GM19328 (cell line): ENCODE results near the gene MAPT.

ENCODE experiments used
- ATAC-seq: cut with Tn5 transposase; IDR thresholded peaks from one replicate; pipeline ENCODE4 v1.9.1; 2021; ENCODE audit warnings: mild to moderate bottlenecking, moderate library complexity; ENCODE audit not compliant: unreplicated experiment

Gene MAPT

GRCh38 chr17:46025060-46025459, 130.7 kb downstream of the MAPT start:
- no peak for ATAC-seq

- no peak for ATAC-seq
Observed at GRCh38 chr17:46025510-46026165, 131.3 kb downstream of the MAPT start.

GRCh38 chr17:46026166-46027047, 132.1 kb downstream of the MAPT start:
- no peak for ATAC-seq

- ATAC-seq: no peak
Observed at GRCh38 chr17:46027048-46027975, 133.0 kb downstream of the MAPT start.

- no peak for ATAC-seq
Observed at GRCh38 chr17:46027976-46028325, 133.6 kb downstream of the MAPT start.

GRCh38 chr17:46028374-46028773, 134.0 kb downstream of the MAPT start:
- ATAC-seq: no peak

GRCh38 chr17:46028981-46029565, 134.7 kb downstream of the MAPT start:
- no peak for ATAC-seq

- no peak for ATAC-seq
Observed at GRCh38 chr17:46029627-46030026, 135.3 kb downstream of the MAPT start.

- no peak for ATAC-seq
Observed at GRCh38 chr17:46030752-46031151, 136.4 kb downstream of the MAPT start.

GRCh38 chr17:46031440-46031839, 137.1 kb downstream of the MAPT start:
- ATAC-seq: no peak

GRCh38 chr17:46031920-46032319, 137.6 kb downstream of the MAPT start:
- ATAC-seq: no peak

- no peak for ATAC-seq
Observed at GRCh38 chr17:46032909-46033308, 138.6 kb downstream of the MAPT start.

- no peak for ATAC-seq
Observed at GRCh38 chr17:46033392-46033791, 139.0 kb downstream of the MAPT start.

- no peak for ATAC-seq
Observed at GRCh38 chr17:46035112-46035818, 140.9 kb downstream of the MAPT start.

- no peak for ATAC-seq
Observed at GRCh38 chr17:46036491-46036890, 142.1 kb downstream of the MAPT start.

GRCh38 chr17:46037722-46038255, 143.4 kb downstream of the MAPT start:
- ATAC-seq: no peak

- ATAC-seq: no peak
Observed at GRCh38 chr17:46038414-46038813, 144.1 kb downstream of the MAPT start.

GRCh38 chr17:46038937-46039336, 144.6 kb downstream of the MAPT start:
- ATAC-seq: no peak

- ATAC-seq: no peak
Observed at GRCh38 chr17:46039592-46040186, 145.3 kb downstream of the MAPT start.

- ATAC-seq: no peak
Observed at GRCh38 chr17:46042246-46042645, 147.9 kb downstream of the MAPT start.
